COLO829 (cell line): ENCODE data around the gene PGP.

Experiments
- DNase-seq: peaks from one replicate; pipeline ENCODE4 v3.0.0; 2012; ENCODE audit warnings: low spot score

PGP gene

DNA sequence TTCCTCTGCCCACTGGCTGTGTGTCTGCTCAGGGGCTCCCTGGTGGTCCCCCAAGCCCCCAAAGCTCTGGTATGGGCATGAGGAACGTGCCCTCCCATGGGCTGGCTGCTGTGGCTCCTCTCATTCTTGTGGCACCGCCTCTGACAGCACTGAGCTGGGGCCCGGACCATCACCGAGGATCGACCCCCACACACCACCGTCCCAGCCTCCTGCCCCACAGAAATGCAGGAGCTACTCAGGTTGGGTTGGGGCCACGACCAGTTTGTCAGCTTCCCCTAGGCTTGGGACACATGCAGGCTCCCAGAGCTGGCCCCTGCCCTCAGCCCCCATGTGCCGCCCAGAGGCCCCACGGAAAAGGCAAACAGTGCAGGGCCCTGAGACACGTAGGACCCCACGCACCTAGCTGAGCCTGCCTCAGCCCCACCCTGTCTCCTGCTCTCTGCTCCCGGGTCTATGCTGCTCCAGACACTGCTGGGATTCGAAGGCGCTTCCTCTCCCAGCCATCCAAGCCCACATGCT is 15.0 kb downstream of the PGP start:
- DNase-seq: no peak

DNA sequence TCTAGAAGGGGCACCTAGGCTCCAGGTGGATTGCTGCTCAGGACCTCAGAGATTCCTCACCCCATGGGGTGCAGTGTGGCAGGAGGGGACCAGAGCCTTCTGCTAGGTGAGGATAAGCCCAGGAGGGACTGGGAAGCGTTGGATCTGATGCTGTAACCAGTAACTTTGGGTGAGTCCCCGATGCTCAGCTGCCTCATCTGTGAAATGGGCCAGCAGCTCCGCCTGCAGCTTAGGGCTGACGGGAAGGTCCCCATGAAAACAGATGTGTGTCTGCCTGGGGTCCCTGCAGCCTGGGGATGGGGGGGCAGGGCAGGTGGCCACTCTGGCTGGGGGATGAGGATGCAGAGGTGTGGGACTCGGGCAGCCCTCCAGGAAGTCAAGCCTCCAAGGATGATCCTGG is 15.5 kb downstream of the PGP start:
- no peak for DNase-seq

DNA sequence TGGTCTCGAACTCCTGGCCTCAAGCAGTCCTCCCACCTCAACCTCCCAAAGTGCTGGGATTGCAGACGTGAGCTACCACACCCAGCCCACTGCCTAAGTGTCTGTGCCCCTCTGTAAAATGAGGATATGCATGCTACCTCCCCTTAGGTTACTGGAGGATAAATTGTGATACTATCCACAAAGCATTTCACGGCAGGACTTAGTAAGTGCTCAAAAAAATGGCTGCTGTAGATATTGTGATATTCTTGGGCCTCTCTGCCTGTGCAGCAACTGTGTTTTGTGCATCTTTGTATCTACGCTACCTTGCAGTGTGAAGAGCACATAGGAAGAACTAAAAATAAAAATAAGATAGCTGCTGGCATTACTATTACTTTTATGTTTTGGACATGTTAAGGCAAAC is 16.4 kb downstream of the PGP start:
- DNase-seq: no peak

DNA sequence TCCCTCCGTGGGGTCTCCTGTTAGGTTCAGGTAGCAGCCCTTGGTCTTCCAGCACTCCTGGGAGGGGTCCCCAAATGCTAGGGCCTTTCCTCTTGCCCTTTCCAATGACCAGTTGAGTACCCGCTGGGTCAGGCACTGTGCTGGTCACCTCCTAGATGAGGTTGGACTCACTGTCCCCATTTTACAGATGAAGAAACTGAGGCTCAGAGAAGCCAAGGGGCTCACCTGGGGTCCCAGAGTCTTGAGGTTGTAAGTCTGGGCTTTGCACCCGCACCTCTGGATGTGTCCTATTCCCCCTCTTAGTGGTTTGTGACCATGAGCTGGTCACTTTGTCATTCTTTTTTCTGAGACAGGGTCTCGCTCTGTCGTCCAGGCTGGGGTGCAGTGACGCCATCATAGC is 16.9 kb downstream of the PGP start:
- DNase-seq: no peak

DNA sequence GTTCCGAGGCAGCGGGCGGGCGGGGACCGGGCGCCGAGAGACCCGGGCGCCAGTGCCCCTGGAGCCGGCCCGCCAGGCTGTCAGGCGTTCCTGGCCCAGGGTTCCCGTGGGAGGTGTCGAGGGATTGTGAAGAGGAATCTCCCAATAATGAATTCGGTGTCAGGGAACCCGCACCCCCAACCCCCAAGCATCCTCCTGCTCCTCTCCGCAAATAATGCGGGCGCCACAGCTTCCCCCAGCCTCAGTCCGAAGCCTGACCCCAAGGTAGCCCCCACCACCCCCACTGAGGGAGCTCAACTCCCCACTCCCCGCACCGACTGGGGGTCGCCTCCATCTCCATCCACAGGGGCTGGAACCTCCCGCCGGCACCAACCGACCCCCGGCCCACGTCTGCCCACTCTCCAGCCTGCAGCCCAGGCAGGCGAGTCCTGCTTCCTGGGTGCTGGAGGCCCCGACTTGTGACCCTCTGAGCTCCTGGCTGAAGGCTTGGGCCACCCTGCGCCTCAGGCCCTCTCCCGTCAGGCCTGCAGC is 17.6 kb downstream of the PGP start:
- DNase-seq: no peak

DNA sequence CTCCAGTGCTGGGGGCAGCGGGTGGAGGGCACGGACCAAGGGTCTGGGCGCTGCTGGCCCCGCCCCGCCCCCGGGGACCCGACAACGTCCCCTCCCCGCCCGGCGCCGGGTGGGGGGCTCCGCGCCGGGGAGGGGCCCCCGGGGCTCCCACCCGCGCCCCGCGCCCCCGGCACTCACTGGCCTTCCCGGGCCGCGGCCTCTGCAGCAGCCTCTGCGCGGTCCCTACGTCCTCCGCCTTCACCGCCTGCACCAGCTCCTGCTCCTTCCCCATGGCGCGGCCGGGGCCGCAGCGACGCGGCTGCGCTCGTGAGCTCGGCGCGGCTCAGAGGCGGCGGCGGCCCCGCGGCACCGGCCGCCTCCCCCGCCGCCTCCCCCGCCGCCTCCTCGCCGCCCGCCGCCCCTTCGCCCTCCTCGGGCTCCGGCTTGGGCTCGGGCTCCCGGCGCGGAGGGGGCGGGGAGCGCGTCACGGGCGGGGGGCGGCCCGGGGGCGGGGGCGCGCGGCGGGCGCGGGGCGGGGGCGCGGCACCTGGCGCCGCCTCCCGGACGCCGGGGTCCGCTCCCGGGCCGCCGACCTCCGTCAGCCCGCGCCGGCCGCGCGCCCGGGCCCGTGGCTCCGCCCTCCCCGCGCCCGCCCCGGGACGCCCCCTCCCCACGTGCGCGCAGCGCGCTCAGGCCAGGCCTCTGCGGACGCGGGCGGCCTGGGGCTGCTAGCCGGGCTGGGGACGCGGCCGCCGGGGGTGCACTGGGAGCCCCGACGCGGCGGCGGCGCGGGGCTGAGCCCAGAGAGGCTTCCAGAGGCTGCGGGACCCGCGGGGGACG is 18.3 kb downstream of the PGP start, which contains the start of gene CASKIN1:
TSS of gene CASKIN1 (minus strand) at position 444 of the 819 bp plus-strand sequence. CDS start at position 271, 173 bp downstream.
- no peak for DNase-seq

DNA sequence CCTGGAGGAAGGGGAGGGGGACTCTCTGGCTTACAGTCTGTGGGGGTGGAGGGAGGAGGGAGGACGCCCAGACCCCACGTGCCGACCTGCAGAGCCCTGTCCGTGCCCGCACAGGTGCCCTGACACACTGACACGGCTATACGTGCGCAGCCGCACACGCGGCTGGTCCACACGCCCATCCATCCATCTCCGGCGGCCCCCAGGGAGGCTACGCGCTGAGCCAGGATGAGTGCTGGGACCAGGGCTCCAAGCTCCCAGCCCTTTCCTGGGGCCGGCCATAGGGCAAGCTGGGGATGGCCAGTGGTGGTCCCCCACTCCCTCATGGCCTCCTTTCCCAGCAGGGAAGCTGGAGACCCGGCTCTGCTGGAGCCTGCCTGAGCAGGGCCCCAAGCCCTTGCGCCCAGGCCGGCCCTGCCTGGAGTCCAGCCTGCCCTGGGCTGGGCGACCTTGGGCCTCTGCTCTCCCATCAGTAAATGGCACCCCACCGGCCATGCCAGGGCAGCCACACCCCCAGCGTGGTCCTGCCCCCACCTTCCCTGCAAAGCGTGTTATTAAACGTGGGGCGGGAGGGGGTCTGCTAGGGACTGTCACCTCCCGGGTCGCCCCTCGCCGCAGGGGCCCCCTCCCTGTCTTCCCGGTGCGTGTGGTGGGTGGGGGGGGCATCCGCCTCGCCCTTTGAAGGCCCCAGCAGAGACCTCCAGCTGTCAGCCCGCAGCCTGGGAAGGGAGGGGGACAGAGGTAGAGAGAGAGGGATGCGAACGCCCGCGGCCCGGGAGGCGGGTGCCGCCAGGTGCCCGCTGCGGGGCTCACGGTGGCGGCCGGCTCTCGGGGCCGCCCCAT is 19.1 kb downstream of the PGP start:
- no peak for DNase-seq

DNA sequence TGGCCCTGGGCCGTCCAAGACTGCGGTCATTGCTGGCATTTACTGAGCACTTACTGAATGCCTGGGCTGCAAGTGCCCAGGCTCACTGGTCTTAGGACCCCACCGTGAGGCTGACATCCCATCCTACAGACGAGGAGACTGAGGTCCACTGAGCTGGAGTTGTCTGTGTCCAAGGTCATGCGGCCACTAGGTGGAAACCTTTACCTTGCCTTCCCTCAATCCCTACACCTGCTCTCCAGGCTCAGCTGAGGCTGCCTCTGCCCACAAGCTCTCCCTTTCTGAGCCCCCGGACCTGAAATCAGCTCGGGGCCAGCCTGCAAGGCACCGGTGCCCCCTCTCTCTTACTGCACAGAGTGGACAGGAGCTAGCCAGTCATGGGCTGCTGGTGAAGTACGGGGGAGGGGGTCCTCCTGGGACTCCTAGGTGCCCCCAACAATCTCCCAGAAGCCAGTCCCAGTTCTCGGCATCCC is 19.8 kb downstream of the PGP start:
- DNase-seq: no peak

DNA sequence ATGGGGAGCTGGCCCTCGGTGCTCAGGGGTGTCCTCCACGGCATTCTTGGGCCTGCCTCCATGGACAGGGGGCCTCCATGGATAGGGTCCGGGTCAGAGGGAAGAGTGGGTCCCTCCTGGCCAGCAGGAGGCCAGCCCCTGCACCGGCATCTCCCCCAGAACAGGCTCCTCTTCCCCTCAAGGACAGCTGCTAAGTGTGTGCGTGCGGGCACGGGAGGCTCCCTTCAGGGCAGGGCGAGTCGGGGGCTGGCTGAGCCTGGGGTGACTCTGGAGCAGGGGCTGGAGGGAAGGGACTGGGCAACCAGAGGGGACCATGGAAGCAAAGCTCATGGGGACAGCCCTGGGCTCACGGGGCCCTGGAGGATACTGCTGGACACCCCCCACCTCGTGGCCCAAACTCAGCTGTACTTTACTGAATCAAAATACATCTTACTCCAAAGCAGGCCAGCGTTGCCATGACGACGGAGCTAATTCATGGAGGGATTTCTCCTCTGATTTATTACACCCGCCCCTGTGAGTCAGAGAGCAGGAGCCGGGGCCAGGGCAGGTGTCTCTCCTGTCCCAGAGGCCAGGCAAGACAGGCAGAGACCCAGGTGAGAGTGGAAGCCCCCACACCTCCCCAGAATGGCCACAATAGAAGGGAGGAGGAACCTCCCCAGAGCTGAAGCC is 20.3 kb downstream of the PGP start:
- DNase-seq: no peak

DNA sequence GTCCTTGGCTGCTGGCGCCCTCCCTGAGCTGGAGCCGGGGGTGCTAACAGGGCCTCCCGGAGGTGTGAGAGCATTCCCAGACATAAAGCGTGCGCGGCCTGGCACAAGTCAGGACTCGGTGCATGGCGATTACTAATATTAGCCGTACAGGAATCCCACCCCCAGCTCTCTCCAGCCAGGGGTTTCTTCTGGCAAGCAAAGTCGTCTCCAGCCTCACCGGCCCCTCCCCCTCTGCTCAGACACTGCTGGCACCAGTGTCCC is 23.3 kb downstream of the PGP start:
- no peak for DNase-seq

DNA sequence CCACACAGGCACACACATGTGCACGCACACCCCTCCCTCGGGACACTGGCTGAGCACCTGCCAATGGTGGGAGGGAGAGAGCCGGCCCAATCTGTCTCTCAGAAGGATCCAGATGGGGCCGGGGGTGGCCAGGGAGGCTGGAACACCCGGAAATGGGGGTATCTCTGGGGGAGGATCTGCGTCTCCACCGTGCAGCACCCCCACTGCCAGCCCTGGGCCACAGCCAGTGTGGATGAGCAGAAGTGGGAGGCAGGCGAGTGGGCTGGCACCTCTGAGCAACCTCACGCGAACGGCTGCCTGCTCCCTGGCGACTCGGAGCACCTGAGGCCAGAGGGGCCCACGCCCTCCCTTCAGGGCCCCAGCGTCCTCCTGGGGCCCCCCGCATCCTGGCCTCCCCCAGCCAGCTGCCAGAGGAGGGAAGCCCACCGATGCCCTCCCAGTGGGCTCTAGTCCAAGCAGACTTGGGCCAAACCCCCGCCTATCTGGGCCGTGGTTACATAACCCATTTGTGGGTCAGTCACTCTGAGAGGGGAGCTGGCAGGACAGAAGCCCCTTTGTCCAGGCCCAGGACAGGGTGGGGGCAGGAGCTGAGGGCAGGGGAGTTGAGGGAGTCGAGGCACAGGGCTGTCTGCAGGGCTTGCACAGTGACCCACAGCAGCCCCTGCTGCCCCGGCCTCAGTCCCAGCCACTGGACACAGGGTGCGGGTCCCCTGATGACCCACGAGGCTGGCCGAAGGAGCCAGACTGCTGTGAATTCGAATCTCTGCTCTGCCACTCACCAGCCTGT is 23.8 kb downstream of the PGP start:
- no peak for DNase-seq

DNA sequence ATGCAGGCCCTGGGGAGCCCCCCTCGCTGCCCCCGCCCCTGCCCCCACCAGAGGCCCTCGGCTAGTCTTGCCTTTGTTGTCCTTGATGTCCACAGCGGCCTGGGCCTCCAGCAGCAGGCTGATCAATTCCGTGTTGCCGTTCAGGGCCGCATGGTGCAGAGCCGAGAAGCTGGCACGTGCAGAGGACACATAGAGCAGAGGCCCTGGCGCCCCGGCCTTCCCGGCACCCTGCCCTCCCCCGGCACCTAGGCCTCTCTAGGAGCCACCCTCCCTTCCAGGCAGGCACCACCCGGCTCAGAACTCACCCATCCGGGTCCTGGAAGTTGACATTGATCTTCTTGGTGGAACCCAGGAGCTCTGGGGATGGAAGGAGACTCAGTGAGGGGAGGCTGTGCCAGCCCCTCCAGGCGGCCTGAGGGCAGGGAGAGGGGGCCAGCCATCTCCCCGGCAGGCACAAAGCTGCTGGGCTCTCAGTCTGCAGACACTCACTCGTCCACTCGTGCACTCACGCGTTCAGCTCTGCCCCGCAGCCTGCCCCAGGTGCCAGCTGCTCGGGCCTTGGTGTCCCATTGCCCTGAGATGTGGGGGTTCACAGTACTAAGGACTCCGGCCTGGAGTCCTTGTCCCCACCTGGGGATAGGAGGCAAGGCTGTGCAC is 24.5 kb downstream of the PGP start:
- no peak for DNase-seq

DNA sequence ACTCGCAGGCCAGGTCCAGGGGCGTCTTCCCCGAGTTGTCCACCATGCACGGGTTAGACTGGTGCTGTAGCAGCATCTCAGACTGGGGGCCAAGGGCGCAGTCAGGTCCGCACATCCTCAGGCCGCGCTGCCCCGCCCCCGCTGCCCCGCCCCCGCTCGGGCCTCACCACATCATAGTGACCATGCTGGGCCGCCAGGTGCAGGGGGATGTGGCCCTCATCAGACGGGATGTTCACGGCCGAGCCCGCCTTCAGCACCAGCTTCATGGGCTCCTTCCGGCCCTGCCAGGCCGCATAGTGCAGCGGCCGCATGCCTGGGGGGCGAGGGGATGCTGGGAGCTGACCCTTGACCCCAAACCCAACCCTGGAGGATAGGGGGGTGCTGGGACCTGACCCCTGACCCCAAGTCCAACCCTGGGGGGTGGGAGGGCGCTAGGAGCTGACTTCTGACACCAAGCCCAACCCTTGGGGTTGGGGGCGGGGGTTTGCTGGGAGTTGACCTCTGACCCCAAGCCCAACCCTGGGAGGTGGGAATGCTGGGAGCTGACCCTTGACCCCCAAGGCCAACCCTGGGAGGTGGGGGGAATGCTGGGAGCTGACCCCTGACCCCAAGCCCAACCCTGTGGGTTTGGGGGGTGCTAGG is 25.3 kb downstream of the PGP start:
- no peak for DNase-seq

DNA sequence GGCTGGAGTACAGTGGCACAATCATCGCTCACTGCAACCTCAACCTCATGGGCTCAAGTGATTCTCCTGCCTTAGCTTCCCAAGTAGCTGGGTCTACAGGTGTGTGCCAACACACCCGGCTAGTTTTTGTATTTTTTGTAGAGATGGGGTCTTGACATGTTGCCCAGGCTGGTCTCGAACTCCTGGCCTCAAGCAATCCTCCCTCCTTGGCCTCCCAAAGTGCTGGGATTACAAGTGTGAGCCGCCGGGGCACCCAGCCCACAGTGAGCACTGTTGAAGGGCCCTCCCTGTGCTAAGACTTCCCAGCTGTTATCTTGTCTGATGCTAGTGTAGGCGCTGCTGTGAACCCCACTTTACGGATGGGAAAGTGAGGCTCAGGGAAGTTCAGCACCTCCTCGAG is 26.2 kb downstream of the PGP start:
- no peak for DNase-seq

DNA sequence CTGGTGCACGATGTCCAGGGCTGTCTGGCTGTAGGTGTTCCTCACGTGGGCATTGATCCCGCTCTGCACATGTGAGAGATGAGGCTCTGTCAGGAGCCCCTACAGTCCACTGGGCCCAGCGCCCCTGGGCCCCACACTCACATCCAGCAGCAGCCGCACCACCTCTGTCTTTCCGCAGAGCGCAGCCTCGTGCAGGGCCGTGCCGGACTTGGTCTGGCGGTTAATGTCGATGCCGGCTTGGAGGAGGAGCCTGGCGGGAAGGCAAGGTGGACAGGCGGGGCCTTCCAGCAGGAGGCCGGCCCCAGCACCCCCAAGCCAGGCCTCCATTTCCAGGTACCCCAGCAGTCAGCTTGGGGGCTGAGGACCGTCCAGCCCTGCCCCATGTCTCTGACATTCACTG is 27.4 kb downstream of the PGP start:
- no peak for DNase-seq

DNA sequence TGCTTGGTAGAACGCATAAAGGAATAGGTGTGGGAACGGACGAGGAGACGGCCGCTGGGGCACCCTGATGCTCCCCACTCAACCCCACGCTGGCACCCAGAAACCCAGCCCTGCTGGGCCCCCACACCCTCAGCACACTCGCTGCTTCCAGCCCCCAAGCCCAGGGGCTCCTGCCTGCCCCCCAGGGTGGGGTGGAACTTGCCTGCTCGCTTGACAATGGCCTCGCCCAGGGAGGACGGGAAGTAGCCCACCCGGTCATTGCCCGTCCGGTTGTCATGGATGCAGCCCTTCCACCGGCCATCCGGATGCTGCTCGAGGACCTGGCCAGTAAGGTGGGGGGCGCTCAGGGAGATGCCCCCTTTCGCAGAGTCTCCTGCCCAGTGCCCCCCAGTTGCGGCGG is 28.1 kb downstream of the PGP start:
- DNase-seq: no peak

DNA sequence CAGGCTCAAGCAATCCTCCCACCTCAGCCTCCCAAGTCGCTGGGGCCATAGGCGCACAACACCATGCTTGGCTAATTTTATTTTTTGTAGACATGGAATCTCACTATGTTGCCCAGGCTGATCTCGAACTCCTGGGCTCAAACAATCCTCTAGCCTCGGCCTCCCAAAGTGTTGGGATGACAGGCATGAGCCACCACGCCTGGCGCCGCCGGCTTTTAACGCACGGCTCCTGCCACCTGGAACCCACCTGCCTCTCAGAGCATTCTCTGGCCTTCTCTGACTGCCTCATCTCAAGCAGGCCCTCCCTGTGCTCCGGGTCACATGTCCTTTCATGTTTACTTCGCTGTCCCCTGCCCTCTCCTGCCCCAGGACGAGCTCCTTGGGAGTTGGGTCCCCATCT is 28.6 kb downstream of the PGP start:
- DNase-seq: no peak

DNA sequence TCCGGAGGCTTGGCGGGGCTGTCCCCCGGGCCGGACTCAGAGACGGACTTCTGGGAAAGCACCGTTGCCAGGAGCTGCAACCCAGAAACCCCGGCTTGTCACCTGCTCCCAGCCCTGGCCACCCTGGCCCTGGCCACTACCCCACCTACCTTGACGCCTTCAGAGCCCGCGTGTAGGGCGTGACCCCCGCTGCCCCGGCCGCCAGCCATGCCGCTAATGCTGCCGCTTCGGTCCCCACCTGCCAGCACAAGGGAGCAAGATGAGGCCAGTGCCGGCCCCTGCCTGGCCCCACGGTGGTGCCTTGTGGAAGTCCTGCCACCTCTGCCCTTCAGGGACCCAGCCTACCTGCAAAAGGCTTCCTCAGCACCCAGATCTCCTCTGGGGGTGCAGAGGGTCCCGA is 29.7 kb downstream of the PGP start:
- no peak for DNase-seq

DNA sequence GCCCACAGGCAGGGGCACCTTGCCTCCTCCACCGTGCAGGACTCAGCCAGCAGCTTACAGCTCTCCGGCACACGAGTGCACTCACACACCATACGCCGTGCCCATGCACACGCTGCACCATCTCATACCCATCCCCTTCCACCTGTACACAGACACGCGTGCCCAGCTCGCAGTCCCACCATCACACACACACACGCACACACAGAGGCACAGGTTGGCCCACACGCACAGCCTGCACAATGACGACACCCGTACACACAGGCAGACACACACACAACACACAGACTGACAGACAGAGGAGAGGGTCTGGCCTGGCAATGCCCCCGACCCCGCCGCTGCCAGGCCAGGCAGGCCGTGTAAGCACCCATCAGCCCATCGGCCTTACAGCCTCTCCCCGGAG is 30.3 kb downstream of the PGP start:
- DNase-seq: no peak

DNA sequence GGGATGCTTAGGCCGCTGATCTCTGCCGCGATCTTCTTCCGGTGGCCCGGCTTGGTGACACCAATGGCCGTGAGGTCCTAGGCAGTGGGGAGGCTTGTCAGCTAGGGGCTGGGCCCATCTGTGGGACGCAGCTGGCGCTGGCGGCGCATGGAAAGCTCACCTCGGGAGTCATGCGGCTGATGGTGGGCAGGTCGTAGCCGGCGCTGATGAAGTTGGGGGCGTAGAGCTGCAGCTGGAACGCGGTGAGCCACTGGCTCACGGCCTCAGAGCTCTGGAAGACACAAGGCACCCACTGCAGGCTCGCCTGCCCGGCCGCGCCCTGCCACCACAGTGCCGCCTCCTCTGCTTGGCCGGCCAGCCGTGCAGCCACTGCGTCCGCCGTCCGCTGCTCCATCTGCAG is 31.0 kb downstream of the PGP start:
- no peak for DNase-seq

DNA sequence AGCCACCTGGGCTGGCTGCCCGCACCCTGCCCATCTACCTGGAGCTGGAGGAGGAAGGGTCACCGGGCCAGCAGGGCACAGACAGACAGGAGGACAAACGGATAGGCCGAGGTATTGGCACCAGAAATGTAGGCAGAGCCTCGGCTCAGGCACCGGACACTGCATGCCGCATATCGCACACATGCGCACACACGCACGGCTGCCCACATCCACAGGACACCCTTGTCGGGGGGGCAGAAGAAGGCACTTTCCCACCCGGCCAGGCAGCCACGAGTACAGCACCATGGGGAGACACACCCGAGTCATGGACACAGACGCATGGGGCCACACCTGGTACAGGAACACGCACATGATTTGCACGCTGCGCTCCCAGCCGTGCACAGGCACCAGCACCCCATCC is 32.7 kb downstream of the PGP start:
- DNase-seq: no peak
